Spleen (tissue), 7 donors: ENCODE data around the gene PDZD2.

Experiments used
- CTCF ChIP-seq, 11 experiments: fragments of 200-600 bp in 7 of 11; fragments of 450-650 bp in 4 of 11; sonication (generic) in 4 of 11; IDR thresholded peaks in 8 of 11; conservative IDR thresholded peaks in 3 of 11; 1 replicate in 7 of 11; 2 replicates in 4 of 11; pipeline versions ENCODE4 v1.4.0 to v1.8.0; 2016 to 2021; ENCODE audit warnings: antibody characterized with exemption in 11 of 11, inconsistent platforms in 4 of 11, mild to moderate bottlenecking in 1 of 11
- POLR2A ChIP-seq, 3 donors: fragments of 450-650 bp; IDR thresholded peaks; one replicate each; pipeline ENCODE4 v1.5.1; 2017; ENCODE audit warnings: antibody characterized with exemption in 3 of 3, mild to moderate bottlenecking in 1 of 3
- POLR2AphosphoS5 ChIP-seq, 3 donors: sonication (generic); formaldehyde crosslinking; IDR thresholded peaks; one replicate each; pipeline ENCODE4 v1.5.1; 2017; ENCODE audit warnings: antibody characterized with exemption in 3 of 3
- donor health status: DM: no; HTN: no; CAD: no; lungs with moderate emphysema.
- donor health status: DM: no; HTN: no; CAD: no.
- donor health status: DM: no; HTN: no; CAD: no.

GRCh38 chr5:31990701-31991110 lies 351.8 kb downstream of the PDZD2 start:
- TF ChIP-seq POLR2AphosphoS5 (IDR thresholded peaks at IDR 0.05) (no peak), CTCF (IDR thresholded peaks at IDR 0.05 in 8 of 11, conservative IDR thresholded peaks at IDR 0.05 in 3 of 11) (no peak), POLR2A (IDR thresholded peaks at IDR 0.05) (no peak)
